IMR-90 (cell line): ENCODE measurements around the gene SLC25A17.

ENCODE experiments used
- MAFK ChIP-seq: IDR thresholded peaks from 2 replicates; pipeline ENCODE4 v1.6.1; 2012; ENCODE audit warnings: low read depth, low read length, improper control_type of control experiment
- POLR2A ChIP-seq: IDR thresholded peaks from 2 replicates; pipeline ENCODE4 v1.6.1; 2012; ENCODE audit warnings: mild to moderate bottlenecking, low read depth, low read length
- RAD21 ChIP-seq: IDR thresholded peaks from 2 replicates; pipeline ENCODE4 v1.6.1; 2012; ENCODE audit warnings: low read length, improper control_type of control experiment
- USF2 ChIP-seq: fragments of 150-350 bp; IDR thresholded peaks from 2 replicates; pipeline ENCODE4 v1.6.1; 2017; ENCODE audit warnings: mild to moderate bottlenecking, antibody characterized with exemption, low read length, low read depth
- TF ChIP-seq, protein P1 (sequence below): conservative IDR thresholded peaks from 2 replicates; pipeline ENCODE4 v1.5.1; 2012; ENCODE audit warnings: mild to moderate bottlenecking, low read depth, low read length, improper control_type of control experiment
- TF ChIP-seq, protein P2 (sequence below): fragments of 150-350 bp; IDR thresholded peaks from 2 replicates; pipeline ENCODE4 v1.6.1; 2016; ENCODE audit warnings: low read depth, mild to moderate bottlenecking, low read length, moderate library complexity, borderline replicate concordance

- TF ChIP-seq, protein P1, sequence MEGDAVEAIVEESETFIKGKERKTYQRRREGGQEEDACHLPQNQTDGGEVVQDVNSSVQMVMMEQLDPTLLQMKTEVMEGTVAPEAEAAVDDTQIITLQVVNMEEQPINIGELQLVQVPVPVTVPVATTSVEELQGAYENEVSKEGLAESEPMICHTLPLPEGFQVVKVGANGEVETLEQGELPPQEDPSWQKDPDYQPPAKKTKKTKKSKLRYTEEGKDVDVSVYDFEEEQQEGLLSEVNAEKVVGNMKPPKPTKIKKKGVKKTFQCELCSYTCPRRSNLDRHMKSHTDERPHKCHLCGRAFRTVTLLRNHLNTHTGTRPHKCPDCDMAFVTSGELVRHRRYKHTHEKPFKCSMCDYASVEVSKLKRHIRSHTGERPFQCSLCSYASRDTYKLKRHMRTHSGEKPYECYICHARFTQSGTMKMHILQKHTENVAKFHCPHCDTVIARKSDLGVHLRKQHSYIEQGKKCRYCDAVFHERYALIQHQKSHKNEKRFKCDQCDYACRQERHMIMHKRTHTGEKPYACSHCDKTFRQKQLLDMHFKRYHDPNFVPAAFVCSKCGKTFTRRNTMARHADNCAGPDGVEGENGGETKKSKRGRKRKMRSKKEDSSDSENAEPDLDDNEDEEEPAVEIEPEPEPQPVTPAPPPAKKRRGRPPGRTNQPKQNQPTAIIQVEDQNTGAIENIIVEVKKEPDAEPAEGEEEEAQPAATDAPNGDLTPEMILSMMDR = no peak
- TF ChIP-seq MAFK (no peak), POLR2A (no peak), RAD21 (no peak), USF2 (no peak)
- TF ChIP-seq, protein P2, sequence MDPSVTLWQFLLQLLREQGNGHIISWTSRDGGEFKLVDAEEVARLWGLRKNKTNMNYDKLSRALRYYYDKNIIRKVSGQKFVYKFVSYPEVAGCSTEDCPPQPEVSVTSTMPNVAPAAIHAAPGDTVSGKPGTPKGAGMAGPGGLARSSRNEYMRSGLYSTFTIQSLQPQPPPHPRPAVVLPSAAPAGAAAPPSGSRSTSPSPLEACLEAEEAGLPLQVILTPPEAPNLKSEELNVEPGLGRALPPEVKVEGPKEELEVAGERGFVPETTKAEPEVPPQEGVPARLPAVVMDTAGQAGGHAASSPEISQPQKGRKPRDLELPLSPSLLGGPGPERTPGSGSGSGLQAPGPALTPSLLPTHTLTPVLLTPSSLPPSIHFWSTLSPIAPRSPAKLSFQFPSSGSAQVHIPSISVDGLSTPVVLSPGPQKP = no peak
Measured at GRCh38 chr22:40791241-40791640, 27.9 kb downstream of the SLC25A17 start.
